ENCODE results near the gene TASOR.

TASOR gene

DNA sequence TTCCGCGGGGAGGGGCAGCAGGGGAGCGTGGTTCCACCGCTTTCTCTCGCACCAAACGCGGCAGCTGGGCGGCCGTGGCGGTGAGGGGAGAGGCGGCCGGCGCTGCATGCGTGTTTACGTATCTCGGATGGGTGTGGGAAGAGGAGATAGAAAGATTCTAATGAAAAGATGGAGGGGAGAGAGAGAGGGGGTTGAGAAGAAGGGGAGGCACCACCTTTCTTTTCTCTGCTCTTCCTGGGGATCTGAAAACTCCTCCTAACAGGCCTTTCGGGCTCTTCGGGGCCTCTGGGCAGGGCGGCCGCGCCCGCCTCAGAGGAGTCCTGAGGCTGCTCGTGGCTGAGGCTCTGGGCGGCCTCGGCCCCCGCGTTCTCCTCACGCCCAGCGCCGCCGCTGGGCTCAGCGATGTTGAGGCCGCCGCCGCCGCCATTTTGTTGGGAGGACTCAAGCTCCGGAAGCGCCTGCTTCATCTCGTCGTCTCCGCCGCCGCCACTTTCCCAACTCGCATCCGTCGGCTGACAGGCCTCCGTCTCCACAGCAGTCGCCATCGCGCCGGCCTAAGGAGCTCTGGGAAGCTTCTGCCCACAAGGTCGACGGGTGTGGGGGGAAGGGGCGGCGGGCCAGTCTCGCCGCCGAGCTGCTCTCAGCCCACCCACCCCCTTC is 473 bp downstream of the TASOR start:
- peak in 50 of 56 donors; percentile 20 to 82 (median 62) for DNase-seq

DNA sequence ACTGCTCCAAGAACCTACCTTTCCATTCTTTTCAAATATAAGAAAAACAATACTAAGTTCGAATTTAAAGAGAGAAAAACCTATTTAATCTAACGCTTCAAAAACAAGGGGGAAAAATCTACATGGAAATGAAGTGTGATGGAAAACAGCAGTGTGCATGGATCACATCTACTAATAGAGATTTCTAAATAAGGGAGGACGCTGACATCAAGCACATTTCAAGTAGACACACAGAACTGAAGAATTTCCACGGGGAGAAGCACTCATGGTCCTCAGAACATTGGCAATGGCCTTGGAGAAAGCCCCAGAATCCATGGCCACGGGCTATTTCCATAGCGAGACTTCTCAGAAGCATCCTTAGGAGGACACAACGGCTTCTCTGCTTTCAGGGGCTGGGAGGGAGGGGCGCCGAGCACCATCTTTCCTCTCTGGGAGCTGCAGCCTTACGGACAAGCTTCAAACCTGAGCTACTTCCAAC is 1.0 kb downstream of the TASOR start:
- DNase-seq, result peak in 6 of 56 donors; percentile 20 to 65 (median 38)

DNA sequence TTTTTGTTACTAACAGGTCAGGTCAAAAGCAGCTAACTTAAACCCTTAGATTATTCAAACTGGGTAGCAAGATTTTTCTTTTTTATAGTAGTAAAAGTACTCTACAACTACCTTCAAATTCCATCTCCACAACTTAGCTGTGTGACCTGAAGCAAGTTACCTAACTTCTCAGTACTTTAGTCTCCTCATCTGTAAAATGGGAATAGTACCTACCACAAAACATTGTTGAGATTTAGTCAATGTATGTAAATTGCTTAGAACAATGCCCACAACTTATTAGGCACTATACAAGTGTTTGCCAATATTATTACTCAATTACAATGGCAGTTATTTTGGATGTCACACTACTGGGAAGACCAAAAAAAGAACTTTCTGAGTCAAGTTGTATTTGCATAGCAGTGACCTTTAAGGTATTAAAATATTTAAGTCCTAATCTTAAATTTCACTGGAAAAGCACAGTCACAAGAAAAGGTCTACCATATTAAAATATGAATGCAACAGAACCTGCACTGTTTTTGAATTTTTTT is 2.9 kb downstream of the TASOR start:
- DNase-seq, result no peak

DNA sequence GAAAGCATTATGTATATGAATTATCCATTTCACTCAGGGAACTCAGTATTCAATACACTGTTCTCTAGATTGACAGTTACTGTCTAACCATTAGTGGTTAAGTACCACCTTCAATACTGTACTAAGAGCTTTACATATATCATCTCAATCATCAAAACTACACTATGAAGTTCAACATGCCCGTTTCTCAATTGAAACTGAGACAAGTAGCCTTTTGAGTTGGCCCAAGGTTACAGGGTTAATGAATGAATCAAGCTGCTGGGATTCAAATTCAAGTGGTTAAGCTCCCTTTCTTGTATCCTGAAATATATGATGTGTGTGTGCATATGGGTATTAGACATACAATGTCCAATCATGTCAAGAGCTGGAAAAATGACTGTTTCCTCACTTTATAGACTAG is 5.8 kb downstream of the TASOR start:
- DNase-seq, result no peak

DNA sequence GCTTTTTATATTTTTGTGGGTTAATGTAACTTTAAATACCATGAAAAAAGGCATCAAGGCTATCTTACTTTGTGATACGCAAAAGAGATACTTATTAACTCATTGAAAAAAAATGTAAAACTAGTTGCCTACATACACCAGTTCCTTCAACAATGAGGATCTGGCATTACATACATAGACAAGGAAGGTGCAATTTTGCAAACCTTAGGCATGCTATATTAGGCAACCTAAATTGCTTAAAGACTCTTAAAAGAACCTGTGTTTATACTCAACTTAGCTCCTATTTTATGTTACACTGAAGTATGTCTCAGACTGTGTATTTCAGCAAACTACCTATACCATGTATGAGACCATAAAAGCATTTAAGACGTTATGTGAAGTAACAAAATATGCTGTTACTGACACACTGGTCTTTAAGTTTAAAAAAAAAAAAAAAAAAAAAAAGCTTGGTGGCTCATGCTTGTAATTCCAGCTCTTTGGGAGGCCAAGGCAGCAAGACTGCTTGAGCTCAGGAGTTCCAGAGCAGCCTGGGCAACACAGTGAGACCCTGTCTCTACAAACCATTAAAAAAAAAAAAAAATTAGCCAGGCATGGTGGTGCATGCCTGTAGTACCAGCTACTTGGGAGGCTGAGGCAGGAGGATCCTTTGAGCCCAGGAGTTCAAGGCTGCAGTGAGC is 9.1 kb downstream of the TASOR start:
- DNase-seq, result no peak

DNA sequence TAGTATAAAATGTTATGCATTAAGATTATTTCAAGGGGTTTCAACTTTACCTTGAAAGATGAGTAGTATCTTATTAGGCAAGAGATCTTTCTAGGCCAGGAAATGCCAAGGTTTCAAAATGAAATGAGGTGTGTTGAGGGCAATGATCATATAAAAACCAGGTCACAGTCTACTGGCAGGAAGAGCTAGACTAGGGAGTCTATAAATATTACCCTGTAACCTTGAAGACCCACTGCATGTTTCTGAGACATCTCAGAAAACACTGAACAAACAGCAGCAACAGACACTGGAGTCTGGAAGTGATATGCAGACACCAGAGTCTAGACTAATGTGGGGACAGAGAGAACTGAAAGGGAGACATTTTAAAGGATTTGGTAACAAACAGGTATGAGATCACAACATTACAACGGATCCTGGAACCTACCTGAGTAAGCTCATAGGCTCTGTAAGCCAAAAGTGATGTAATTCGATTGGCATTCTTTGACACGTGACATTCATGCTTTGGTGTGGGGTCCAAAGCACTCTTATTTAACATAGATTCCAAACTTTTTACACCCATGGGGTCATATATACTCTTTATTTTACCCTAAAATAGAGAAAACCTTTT is 15.0 kb downstream of the TASOR start:
- DNase-seq, result no peak

DNA sequence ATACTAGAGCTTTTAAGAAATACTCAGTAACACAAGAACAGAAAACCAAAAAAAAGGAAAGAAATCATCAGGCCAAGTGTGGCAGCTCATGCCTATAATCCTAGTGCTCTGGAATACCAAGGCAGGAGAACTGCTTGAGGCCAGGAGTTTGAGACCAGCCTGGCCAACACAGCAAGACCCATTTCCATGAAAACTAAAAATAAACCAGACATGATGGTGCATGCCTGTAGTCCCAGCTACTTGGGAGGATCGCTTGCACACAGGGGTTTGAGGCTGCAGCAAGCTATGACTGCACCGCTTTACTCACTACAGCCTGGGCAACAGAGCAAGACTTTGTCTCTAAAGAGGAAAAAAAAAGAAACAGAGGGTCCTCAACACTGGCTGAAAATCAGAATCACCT is 18.2 kb downstream of the TASOR start:
- DNase-seq, result no peak

DNA sequence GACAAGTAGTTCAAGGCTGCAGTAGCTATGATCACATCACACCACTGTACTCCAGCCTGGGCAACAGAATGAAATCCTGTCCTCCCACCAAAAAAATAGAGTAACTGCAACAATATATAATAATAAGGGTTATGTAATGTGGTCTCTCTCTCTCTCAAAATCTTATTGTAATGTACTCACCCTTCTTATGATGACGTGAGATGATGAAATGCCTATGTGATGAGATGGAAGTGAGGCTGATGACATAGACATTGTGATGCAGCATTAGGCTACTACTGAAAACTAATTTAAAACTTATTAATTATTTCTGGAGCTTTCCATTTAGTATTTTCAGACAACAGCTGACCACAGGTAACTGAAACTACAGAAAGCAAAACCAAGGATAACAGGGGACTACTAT is 27.4 kb downstream of the TASOR start:
- no peak for DNase-seq

DNA sequence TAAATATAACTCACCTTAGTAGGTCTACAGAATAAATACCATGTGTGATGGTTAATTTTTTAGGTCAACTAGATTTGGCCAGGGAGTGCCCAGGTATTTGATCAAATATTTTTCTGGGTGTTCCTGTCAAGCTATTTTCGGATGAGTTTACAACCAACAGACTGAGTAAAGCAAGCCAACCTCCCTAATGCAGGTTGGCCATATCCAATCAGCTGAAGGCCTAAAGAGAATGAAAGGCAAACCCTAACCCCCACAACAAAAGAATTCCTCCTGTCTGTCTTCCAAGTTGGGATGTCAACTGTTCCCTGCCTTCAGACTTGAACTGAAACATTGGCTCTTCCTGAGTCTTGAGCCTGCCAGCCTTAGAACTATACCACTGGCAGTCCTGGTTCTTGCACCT is 28.6 kb downstream of the TASOR start:
- no peak for DNase-seq

DNA sequence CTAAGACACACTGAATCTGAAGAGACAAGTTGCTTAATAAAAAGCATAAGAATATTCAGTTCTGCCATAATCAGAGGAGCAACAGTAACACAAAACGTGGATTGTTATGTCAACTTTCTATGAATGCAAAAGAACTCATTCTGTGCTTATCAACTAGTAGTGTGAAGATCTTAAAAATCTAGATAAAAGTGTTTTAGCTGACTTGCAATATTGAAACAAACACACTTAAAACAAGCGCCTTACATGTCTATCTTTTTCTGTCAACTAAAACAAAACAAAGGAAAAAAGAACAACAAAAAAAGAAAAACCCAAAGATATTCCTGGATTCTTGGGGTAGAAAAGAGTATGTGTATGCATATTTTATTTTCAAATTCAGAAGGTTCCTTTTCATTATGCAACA is 37.7 kb downstream of the TASOR start:
- no peak for DNase-seq

DNA sequence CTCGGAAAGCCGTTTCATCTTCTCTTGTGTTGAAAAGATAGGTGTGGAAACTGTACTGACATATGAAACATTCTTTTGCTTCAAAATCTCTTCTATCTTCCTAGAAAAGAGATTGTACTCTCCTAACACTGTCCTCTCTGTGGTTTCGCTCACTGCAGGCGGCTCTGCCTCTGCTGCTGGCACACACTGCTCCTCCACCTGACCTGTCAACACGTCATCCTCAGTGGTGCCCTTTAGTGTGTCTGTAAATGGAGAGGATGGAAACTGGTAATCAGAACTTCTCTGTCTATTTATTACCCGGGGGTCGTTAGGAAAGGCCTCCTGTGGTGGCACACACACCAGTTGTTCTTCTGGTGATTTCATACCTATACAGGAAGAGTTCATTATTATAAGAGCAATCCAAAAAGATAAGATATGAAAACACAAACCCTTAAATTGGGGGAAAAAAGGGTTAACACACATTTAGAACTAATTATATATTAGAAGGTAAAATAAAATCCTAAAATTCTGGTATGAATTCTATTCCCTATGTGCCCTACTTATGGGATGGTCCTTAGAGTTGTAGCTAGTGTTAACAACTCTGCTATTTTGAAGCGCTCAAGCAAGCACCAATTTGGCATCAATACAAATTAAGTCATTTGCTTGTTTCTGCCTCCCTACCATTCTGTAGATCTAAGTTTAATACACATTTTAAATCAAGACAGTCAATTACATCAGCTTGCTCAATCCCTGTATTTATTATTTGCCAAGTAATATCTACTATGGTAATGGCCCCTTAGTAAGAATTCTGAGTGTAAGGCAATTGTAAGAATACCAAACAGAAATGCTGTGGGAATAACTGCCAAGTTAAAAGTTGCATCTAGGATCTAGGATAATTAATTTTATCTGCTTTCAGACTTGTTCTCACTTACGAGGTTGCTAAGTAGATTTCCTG is 49.2 kb downstream of the TASOR start:
- DNase-seq, result no peak

Data from amygdala (tissue), 56 donors.